Measurements from ENCODE around the gene CREG2. TPM values are rescaled to one million over a fixed set of nuclear protein-coding genes. Genes with fewer than 3 reads are reported as not detected.

Gene CREG2
- total and polyA plus RNA-seq, 10 donors, result 0.17 TPM; not detected in 9

GRCh38 chr2:101368376-101368775 lies 18.9 kb downstream of the CREG2 start:
- Histone ChIP-seq H3K9me3 (peaks cover 0 to 9% (median 6%) of the 10 kb centered on the region in 8 donors), H3K27ac (no peak overlapping the region), H3K4me3 (no peak overlapping the region), H3K36me3 (no peaks in the 10 kb centered on the region), H3K27me3 (replicated peaks in 1 of 7) (no peaks in the 10 kb centered on the region), H3K4me1 (peaks cover 0 to 5% (median 0%) of the 10 kb centered on the region in 6 donors)
- WGBS, 5 donors, result 53 to 83% (median 73%) methylated on average over 5 of the region's 5 CpGs
- no peak for DNase-seq
- intact Hi-C loops (cut with DNase I; ENCODE audit: low total_unique reads), result no loop called here
- TF ChIP-seq CTCF (IDR thresholded peaks at IDR 0.05 in 8 of 11, conservative IDR thresholded peaks at IDR 0.05 in 3 of 11) (no peak), POLR2AphosphoS5 (IDR thresholded peaks at IDR 0.05) (no peak), POLR2A (IDR thresholded peaks at IDR 0.05) (no peak)

DNA sequence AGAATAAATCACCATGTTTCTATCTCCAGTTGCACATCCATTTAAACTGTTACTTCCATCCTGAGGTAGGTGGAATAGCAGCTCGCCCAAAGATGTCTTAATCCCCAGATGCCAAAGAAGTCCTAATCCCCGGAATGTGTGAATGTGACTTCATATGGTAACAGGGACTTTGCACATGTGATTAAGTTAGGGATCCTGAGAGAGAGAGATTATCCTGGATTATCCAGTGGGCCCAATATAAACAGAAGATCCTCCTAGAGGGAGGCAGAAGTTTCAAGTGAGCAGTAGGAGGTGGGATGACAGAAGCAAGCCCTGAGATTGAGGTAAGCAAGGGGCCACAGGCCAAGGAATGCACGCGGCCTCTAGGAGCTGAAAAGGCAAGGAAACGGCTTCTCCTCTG lies 19.8 kb downstream of the CREG2 start:
- no peak for DNase-seq
- WGBS, 5 donors, result 79 to 98% (median 91%) methylated on average over 5 of the region's 5 CpGs
- H3K9me3 ChIP-seq, result peaks cover 0 to 1% (median 0%) of the 10 kb centered on the region in 8 donors

GRCh38 chr2:101364878-101365277 lies 22.4 kb downstream of the CREG2 start:
- no peak overlapping the region for H3K27ac ChIP-seq
- no peaks in the 10 kb centered on the region for H3K36me3 ChIP-seq
- H3K4me3 ChIP-seq, result no peak overlapping the region
- no peak for TF ChIP-seq POLR2AphosphoS5 (IDR thresholded peaks at IDR 0.05)
- no peak for TF ChIP-seq CTCF (IDR thresholded peaks at IDR 0.05 in 8 of 11, conservative IDR thresholded peaks at IDR 0.05 in 3 of 11)
- no peak for TF ChIP-seq POLR2A (IDR thresholded peaks at IDR 0.05)
- WGBS, 5 donors, result 88 to 97% (median 94%) methylated on average over 7 of the region's 7 CpGs
- H3K27me3 ChIP-seq (replicated peaks in 1 of 7), result no peaks in the 10 kb centered on the region
- DNase-seq, result no peak
- no peaks in the 10 kb centered on the region for H3K9me3 ChIP-seq
- intact Hi-C loops (cut with DNase I; ENCODE audit: low total_unique reads), result no loop called here
- H3K4me1 ChIP-seq, result peaks cover 7 to 22% (median 12%) of the 10 kb centered on the region in 6 donors

More for the DNA sequence above, 19.8 kb downstream of the CREG2 start:
- H3K4me3 ChIP-seq, result no peak overlapping the region
- TF ChIP-seq POLR2AphosphoS5 (IDR thresholded peaks at IDR 0.05) (no peak), POLR2A (IDR thresholded peaks at IDR 0.05) (no peak), CTCF (IDR thresholded peaks at IDR 0.05 in 8 of 11, conservative IDR thresholded peaks at IDR 0.05 in 3 of 11) (no peak)
- H3K27ac ChIP-seq, result no peak overlapping the region
- intact Hi-C loops (cut with DNase I; ENCODE audit: low total_unique reads), result no loop called here
- no peaks in the 10 kb centered on the region for H3K36me3 ChIP-seq
- H3K27me3 ChIP-seq (replicated peaks in 1 of 7), result no peaks in the 10 kb centered on the region
- peaks cover 0 to 5% (median 0%) of the 10 kb centered on the region in 6 donors for H3K4me1 ChIP-seq

DNA sequence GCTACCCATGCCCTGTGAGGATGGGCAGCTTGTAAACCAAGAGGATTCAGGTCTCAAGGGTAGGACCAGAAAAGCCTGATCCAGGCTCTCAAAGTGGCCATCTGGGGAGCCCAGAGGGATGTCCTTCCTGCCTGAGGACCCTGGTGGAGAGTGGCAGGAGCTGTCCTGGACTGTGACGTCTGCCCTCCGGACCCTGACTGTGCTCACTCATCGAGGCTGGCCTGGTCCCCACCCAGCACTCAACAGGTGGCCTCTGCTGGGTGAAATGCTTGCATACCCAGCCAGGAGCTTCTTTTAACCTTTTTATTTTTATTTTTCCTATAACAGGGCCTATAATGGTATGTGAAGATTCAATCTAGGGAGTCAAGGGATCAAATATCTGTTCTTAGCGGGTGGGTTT lies 24.5 kb downstream of the CREG2 start:
- intact Hi-C loops (cut with DNase I; ENCODE audit: low total_unique reads), result no loop called here

More for the DNA sequence above, 24.5 kb downstream of the CREG2 start:
- peaks cover 7 to 17% (median 12%) of the 10 kb centered on the region in 6 donors for H3K4me1 ChIP-seq
- no peak overlapping the region for H3K27ac ChIP-seq
- DNase-seq, result no peak
- no peaks in the 10 kb centered on the region for H3K9me3 ChIP-seq
- no peak overlapping the region for H3K4me3 ChIP-seq
- H3K36me3 ChIP-seq, result no peaks in the 10 kb centered on the region
- WGBS, 5 donors, result 80 to 90% (median 84%) methylated on average over 4 of the region's 4 CpGs
- TF ChIP-seq POLR2A (IDR thresholded peaks at IDR 0.05) (no peak), POLR2AphosphoS5 (IDR thresholded peaks at IDR 0.05) (no peak), CTCF (IDR thresholded peaks at IDR 0.05 in 8 of 11, conservative IDR thresholded peaks at IDR 0.05 in 3 of 11) (no peak)
- H3K27me3 ChIP-seq (replicated peaks in 1 of 7), result no peaks in the 10 kb centered on the region

Data from spleen (tissue), 11 donors.